Trophoblast cell (in vitro differentiated cells and primary cell): ENCODE measurements around the gene GMPPB.

Experiments
- DNase-seq, 2 donors: peaks; one replicate each; pipeline ENCODE4 v3.0.0-alpha.2; 2016
- H2AFZ ChIP-seq: 2 replicates; pipeline ENCODE4 v1.6.1; 2013; ENCODE audit warnings: low read length, moderate library complexity, mild to moderate bottlenecking; ENCODE audit not compliant: insufficient read depth, poor library complexity
- H2AK5ac ChIP-seq: 2 replicates; pipeline ENCODE4 v1.6.1; 2013; ENCODE audit warnings: mild to moderate bottlenecking, low read length
- H2BK120ac ChIP-seq: 2 replicates; pipeline ENCODE4 v1.6.1; 2013; ENCODE audit warnings: low read length, mild to moderate bottlenecking, moderate library complexity; ENCODE audit not compliant: insufficient read depth, poor library complexity
- H2BK12ac ChIP-seq: 2 replicates; pipeline ENCODE4 v1.6.1; 2013; ENCODE audit warnings: mild to moderate bottlenecking, low read length, moderate library complexity
- H2BK5ac ChIP-seq: 2 replicates; pipeline ENCODE4 v1.6.1; 2013; ENCODE audit warnings: low read length, low read depth, moderate library complexity, mild to moderate bottlenecking; ENCODE audit not compliant: poor library complexity
- H3K14ac ChIP-seq: 2 replicates; pipeline ENCODE4 v1.6.1; 2013; ENCODE audit warnings: mild to moderate bottlenecking, low read length
- H3K18ac ChIP-seq: 2 replicates; pipeline ENCODE4 v1.6.1; 2013; ENCODE audit warnings: mild to moderate bottlenecking, low read length
- H3K23ac ChIP-seq: 2 replicates; pipeline ENCODE4 v1.6.1; 2013; ENCODE audit warnings: low read length
- H3K27ac ChIP-seq: 2 replicates; pipeline ENCODE4 v1.5.1; 2013; ENCODE audit warnings: low read depth, mild to moderate bottlenecking, inconsistent platforms, low read length, moderate library complexity
- H3K27me3 ChIP-seq: 2 replicates; pipeline ENCODE4 v1.6.1; 2013; ENCODE audit warnings: inconsistent platforms, mild to moderate bottlenecking, low read length, moderate library complexity; ENCODE audit not compliant: insufficient read depth
- H3K36me3 ChIP-seq, 2 experiments: 1 replicate in 1 of 2; 2 replicates in 1 of 2; pipeline ENCODE4 v1.6.1; 2013; ENCODE audit warnings: low read length in 2 of 2, mild to moderate bottlenecking in 2 of 2, moderate library complexity in 1 of 2; ENCODE audit not compliant: insufficient read depth in 2 of 2, control insufficient read depth in 1 of 2
- H3K4ac ChIP-seq: 2 replicates; pipeline ENCODE4 v1.6.1; 2013; ENCODE audit warnings: low read depth, mild to moderate bottlenecking, low read length, moderate library complexity
- H3K4me1 ChIP-seq, 2 experiments: 1 replicate in 1 of 2; 2 replicates in 1 of 2; pipeline ENCODE4 v1.6.1; 2013; ENCODE audit warnings: low read length in 2 of 2, mild to moderate bottlenecking in 2 of 2, moderate library complexity in 1 of 2; ENCODE audit not compliant: insufficient read depth in 2 of 2, control insufficient read depth in 1 of 2
- H3K4me2 ChIP-seq: 2 replicates; pipeline ENCODE4 v1.6.1; 2013; ENCODE audit warnings: inconsistent platforms, mild to moderate bottlenecking, low read length, moderate library complexity
- H3K4me3 ChIP-seq: 2 replicates; pipeline ENCODE4 v1.5.1; 2013; ENCODE audit warnings: mild to moderate bottlenecking, low read depth, low read length, inconsistent platforms
- H3K79me1 ChIP-seq: one replicate; pipeline ENCODE4 v1.6.1; 2013; ENCODE audit warnings: low read length
- H3K79me2 ChIP-seq: 2 replicates; pipeline ENCODE4 v1.6.1; 2013; ENCODE audit warnings: low read length, mild to moderate bottlenecking; ENCODE audit not compliant: control insufficient read depth, insufficient read depth, poor library complexity
- H3K9ac ChIP-seq: 2 replicates; pipeline ENCODE4 v1.6.1; 2013; ENCODE audit warnings: mild to moderate bottlenecking, low read length
- H3K9me3 ChIP-seq: 2 replicates; pipeline ENCODE4 v1.6.1; 2013; ENCODE audit warnings: low read depth, mild to moderate bottlenecking, control low read depth, inconsistent platforms, low read length; ENCODE audit not compliant: insufficient read depth
- H4K12ac ChIP-seq: 2 replicates; pipeline ENCODE4 v1.6.1; 2013; ENCODE audit warnings: low read depth, mild to moderate bottlenecking, low read length, moderate library complexity
- H4K8ac ChIP-seq: 2 replicates; pipeline ENCODE4 v1.6.1; 2013; ENCODE audit warnings: low read depth, mild to moderate bottlenecking, low read length, moderate library complexity
- H4K91ac ChIP-seq: one replicate; pipeline ENCODE4 v1.6.1; 2013; ENCODE audit warnings: low read depth, mild to moderate bottlenecking, low read length, moderate library complexity
- WGBS: extraction: QIAGEN DNeasy Blood & Tissue Kit; methylation state at CpG from one replicate; pipeline ENCODE4 v1.1.7; 2013; ENCODE audit warnings: missing lambda C conversion rate; ENCODE audit not compliant: insufficient read length, insufficient coverage; ENCODE audit errors: extremely low coverage; 5-methylcytosine and 5-hydroxymethylcytosine counted together

The GMPPB gene

GRCh38 chr3:49716169-49716568, 7.6 kb downstream of the GMPPB start:
- no peak overlapping the region for H2BK120ac ChIP-seq
- H3K4me1 ChIP-seq = peaks cover 5 to 11% of the 10 kb centered on the region in 2 experiments
- no peak overlapping the region for H4K12ac ChIP-seq
- H3K27ac ChIP-seq = no peak overlapping the region
- no peak overlapping the region for H2AK5ac ChIP-seq
- H3K4ac ChIP-seq = no peak overlapping the region
- H3K79me2 ChIP-seq = no peaks in the 10 kb centered on the region
- no peak overlapping the region for H2BK5ac ChIP-seq
- no peak for DNase-seq
- H4K8ac ChIP-seq = no peak overlapping the region
- H3K14ac ChIP-seq = no peak overlapping the region
- H2AFZ ChIP-seq = no peak overlapping the region
- peaks cover 18 to 30% of the 10 kb centered on the region in 2 experiments for H3K36me3 ChIP-seq
- no peak overlapping the region for H3K18ac ChIP-seq
- no peak overlapping the region for H3K23ac ChIP-seq
- H3K27me3 ChIP-seq = no peaks in the 10 kb centered on the region
- H3K4me3 ChIP-seq = no peak overlapping the region
- no peak overlapping the region for H3K9ac ChIP-seq
- no peak overlapping the region for H3K4me2 ChIP-seq
- H3K79me1 ChIP-seq = no peaks in the 10 kb centered on the region
- peaks cover 7% of the 10 kb centered on the region for H3K9me3 ChIP-seq
- no peak overlapping the region for H4K91ac ChIP-seq
- no peak overlapping the region for H2BK12ac ChIP-seq
- no CpG with 5 or more reads among the region's 7 CpGs for WGBS

GRCh38 chr3:49715611-49716121, 8.1 kb downstream of the GMPPB start:
- no CpG with 5 or more reads among the region's 13 CpGs for WGBS
- H2AK5ac ChIP-seq = no peak overlapping the region
- no peak overlapping the region for H2BK12ac ChIP-seq
- no peak overlapping the region for H3K18ac ChIP-seq
- H3K4me1 ChIP-seq = peaks cover 5 to 11% of the 10 kb centered on the region in 2 experiments
- no peak overlapping the region for H2AFZ ChIP-seq
- no peaks in the 10 kb centered on the region for H3K79me2 ChIP-seq
- H4K12ac ChIP-seq = no peak overlapping the region
- H3K4me2 ChIP-seq = no peak overlapping the region
- no peak overlapping the region for H4K8ac ChIP-seq
- H3K36me3 ChIP-seq = peaks cover 13 to 25% of the 10 kb centered on the region in 2 experiments
- H2BK120ac ChIP-seq = no peak overlapping the region
- H3K79me1 ChIP-seq = no peaks in the 10 kb centered on the region
- DNase-seq = peak; percentile 30 to 40
- H2BK5ac ChIP-seq = no peak overlapping the region
- no peak overlapping the region for H3K9ac ChIP-seq
- no peak overlapping the region for H3K23ac ChIP-seq
- no peak overlapping the region for H3K4ac ChIP-seq
- no peak overlapping the region for H3K14ac ChIP-seq
- H4K91ac ChIP-seq = no peak overlapping the region
- no peaks in the 10 kb centered on the region for H3K27me3 ChIP-seq
- no peak overlapping the region for H3K4me3 ChIP-seq
- H3K9me3 ChIP-seq = peaks cover 7% of the 10 kb centered on the region
- H3K27ac ChIP-seq = no peak overlapping the region

GRCh38 chr3:49714728-49715550, 8.8 kb downstream of the GMPPB start:
- H2AK5ac ChIP-seq = no peak overlapping the region
- H3K79me1 ChIP-seq = no peaks in the 10 kb centered on the region
- H3K27ac ChIP-seq = no peak overlapping the region
- H3K23ac ChIP-seq = no peak overlapping the region
- no peak overlapping the region for H3K4ac ChIP-seq
- no CpG with 5 or more reads among the region's 13 CpGs for WGBS
- no peak overlapping the region for H4K8ac ChIP-seq
- H3K18ac ChIP-seq = no peak overlapping the region
- H3K36me3 ChIP-seq = peaks cover 10 to 20% of the 10 kb centered on the region in 2 experiments
- H2BK12ac ChIP-seq = no peak overlapping the region
- no peak overlapping the region for H2BK5ac ChIP-seq
- H3K27me3 ChIP-seq = no peaks in the 10 kb centered on the region
- H3K9me3 ChIP-seq = peaks cover 7% of the 10 kb centered on the region
- DNase-seq = no peak
- H2AFZ ChIP-seq = no peak overlapping the region
- H2BK120ac ChIP-seq = no peak overlapping the region
- H3K4me2 ChIP-seq = no peak overlapping the region
- H4K12ac ChIP-seq = no peak overlapping the region
- H3K4me1 ChIP-seq = peaks cover 5 to 11% of the 10 kb centered on the region in 2 experiments
- H3K9ac ChIP-seq = no peak overlapping the region
- H3K14ac ChIP-seq = no peak overlapping the region
- H3K79me2 ChIP-seq = no peaks in the 10 kb centered on the region
- no peak overlapping the region for H4K91ac ChIP-seq
- H3K4me3 ChIP-seq = no peak overlapping the region

- Histone ChIP-seq H2BK120ac (no peak overlapping the region), H3K9ac (no peak overlapping the region), H3K4me3 (no peak overlapping the region), H2BK12ac (no peak overlapping the region), H3K18ac (no peak overlapping the region), H3K4me1 (peaks cover 0 to 3% of the 10 kb centered on the region in 2 experiments), H4K12ac (no peak overlapping the region), H3K4ac (no peak overlapping the region), H3K14ac (no peak overlapping the region), H3K36me3 (peaks cover 10 to 20% of the 10 kb centered on the region in 2 experiments), H3K9me3 (peaks cover 5% of the 10 kb centered on the region), H3K79me2 (no peaks in the 10 kb centered on the region), H2AFZ (no peak overlapping the region), H3K79me1 (no peaks in the 10 kb centered on the region), H2BK5ac (no peak overlapping the region), H3K4me2 (no peak overlapping the region), H3K27ac (no peak overlapping the region), H4K91ac (no peak overlapping the region), H3K23ac (no peak overlapping the region), H2AK5ac (no peak overlapping the region), H4K8ac (no peak overlapping the region), H3K27me3 (no peaks in the 10 kb centered on the region)
- no peak for DNase-seq
- WGBS = no CpG with 5 or more reads among the region's 25 CpGs
These were observed 10.2 kb downstream of the GMPPB start for GRCh38 chr3:49713336-49714105.
